HepG2 (cell line): ENCODE measurements around the gene SYCE3. TPM values are rescaled to one million over a fixed set of nuclear protein-coding genes. Genes with fewer than 3 reads are reported as not detected.

ENCODE experiments used
- AFF4 ChIP-seq: sonication (generic); formaldehyde crosslinking; IDR thresholded peaks from 2 replicates; pipeline ENCODE4 v1.4.0; 2020; ENCODE audit warnings: missing genetic modification reagents
- CBX2 ChIP-seq, 2 experiments: fragments of 200-600 bp in 1 of 2; sonication (generic); formaldehyde crosslinking in 1 of 2; IDR thresholded peaks; 2 replicates each; pipeline versions ENCODE4 v1.7.0 to v1.8.1; 2018 to 2022; ENCODE audit warnings: low read depth in 2 of 2, low read length in 1 of 2, mild to moderate bottlenecking in 1 of 2, missing genetic modification reagents in 1 of 2
- ESRRA ChIP-seq: sonication (generic); formaldehyde crosslinking; IDR thresholded peaks from 2 replicates; pipeline ENCODE4 v1.5.1; 2020; ENCODE audit warnings: mild to moderate bottlenecking, low read depth, missing genetic modification reagents
- GATAD1 ChIP-seq: IDR thresholded peaks from 2 replicates; pipeline ENCODE4 v1.6.1; 2016; ENCODE audit warnings: missing genetic modification reagents, missing compliant biosample characterization
- NONO ChIP-seq, 2 experiments: fragments of 450-650 bp in 1 of 2; sonication (generic) in 1 of 2; formaldehyde crosslinking in 1 of 2; IDR thresholded peaks in 1 of 2; conservative IDR thresholded peaks in 1 of 2; 2 replicates each; pipeline versions ENCODE4 v1.6.1 to v1.8.0; 2017 to 2022; ENCODE audit warnings: mild to moderate bottlenecking in 1 of 2, missing genetic modification reagents in 1 of 2, moderate library complexity in 1 of 2
- NR3C1 ChIP-seq: sonication (generic); formaldehyde crosslinking; IDR thresholded peaks from 2 replicates; pipeline ENCODE4 v1.4.0; 2020; ENCODE audit warnings: missing genetic modification reagents
- NRL ChIP-seq: sonication (generic); formaldehyde crosslinking; IDR thresholded peaks from 2 replicates; pipeline ENCODE4 v1.5.0; 2020; ENCODE audit warnings: missing genetic modification reagents, mild to moderate bottlenecking, moderate library complexity, borderline replicate concordance
- PCBP1 ChIP-seq: fragments of 200-400 bp; formaldehyde crosslinking; IDR thresholded peaks from 2 replicates; pipeline ENCODE4 v1.6.1; 2017; ENCODE audit warnings: mild to moderate bottlenecking, low read depth, low read length, borderline replicate concordance
- RBFOX2 ChIP-seq: fragments of 200-400 bp; formaldehyde crosslinking; IDR thresholded peaks from 2 replicates; pipeline ENCODE4 v1.6.1; 2017; ENCODE audit warnings: low read depth, mild to moderate bottlenecking, low read length
- SETDB1 ChIP-seq: sonication (generic); formaldehyde crosslinking; IDR thresholded peaks from 2 replicates; pipeline ENCODE4 v1.5.1; 2020; ENCODE audit warnings: missing genetic modification reagents, mild to moderate bottlenecking, borderline replicate concordance
- SMAD9 ChIP-seq: sonication (generic); formaldehyde crosslinking; IDR thresholded peaks from 2 replicates; pipeline ENCODE4 v1.5.1; 2020; ENCODE audit warnings: mild to moderate bottlenecking, missing genetic modification reagents
- TBP ChIP-seq: sonication (generic); formaldehyde crosslinking; IDR thresholded peaks from 2 replicates; pipeline ENCODE4 v1.5.0; 2020; ENCODE audit warnings: missing genetic modification reagents
- TEAD2 ChIP-seq: sonication (generic); formaldehyde crosslinking; IDR thresholded peaks from 2 replicates; pipeline ENCODE4 v1.9.0; 2021; ENCODE audit warnings: missing genetic modification reagents
- TEF ChIP-seq: sonication (generic); formaldehyde crosslinking; IDR thresholded peaks from 2 replicates; pipeline ENCODE4 v1.5.0; 2020; ENCODE audit warnings: missing genetic modification reagents
- THYN1 ChIP-seq: sonication (generic); formaldehyde crosslinking; IDR thresholded peaks from 2 replicates; pipeline ENCODE4 v1.8.1; 2023; ENCODE audit warnings: low read depth, mild to moderate bottlenecking, moderate library complexity, missing genetic modification reagents, borderline replicate concordance
- ZBTB4 ChIP-seq: sonication (generic); formaldehyde crosslinking; IDR thresholded peaks from 2 replicates; pipeline ENCODE4 v1.4.0; 2020; ENCODE audit warnings: missing genetic modification reagents, mild to moderate bottlenecking, borderline replicate concordance
- ZNF230 ChIP-seq: sonication (generic); formaldehyde crosslinking; IDR thresholded peaks from 2 replicates; pipeline ENCODE4 v1.4.0; 2020; ENCODE audit warnings: mild to moderate bottlenecking, missing genetic modification reagents
- ZNF296 ChIP-seq: sonication (generic); formaldehyde crosslinking; conservative IDR thresholded peaks from 2 replicates; pipeline ENCODE4 v1.5.0; 2020; ENCODE audit warnings: mild to moderate bottlenecking, missing genetic modification reagents
- ZNF484 ChIP-seq: sonication (generic); formaldehyde crosslinking; IDR thresholded peaks from 2 replicates; pipeline ENCODE4 v1.5.1; 2020; ENCODE audit warnings: mild to moderate bottlenecking, low read depth, missing genetic modification reagents, borderline replicate concordance
- ZNF572 ChIP-seq: sonication (generic); formaldehyde crosslinking; IDR thresholded peaks from 2 replicates; pipeline ENCODE4 v1.5.1; 2020; ENCODE audit warnings: mild to moderate bottlenecking, missing genetic modification reagents
- ZNF878 ChIP-seq: sonication (generic); formaldehyde crosslinking; IDR thresholded peaks from 2 replicates; pipeline ENCODE4 v1.8.1; 2023; ENCODE audit warnings: mild to moderate bottlenecking, missing genetic modification reagents, moderate library complexity
- ZSCAN25 ChIP-seq: sonication (generic); formaldehyde crosslinking; IDR thresholded peaks from 2 replicates; pipeline ENCODE4 v1.8.0; 2022; ENCODE audit warnings: mild to moderate bottlenecking, missing genetic modification reagents
- polyA plus RNA-seq, 8 experiments: library from polyadenylated mRNA; depleted of rRNA in 3 of 8; stranded (reverse) in 7 of 8; unstranded in 1 of 8; fragments of >200 nt; fragmentation: Illumina TruSeq in 4 of 8; extraction: Trizol in 4 of 8; gene quantifications; 2 replicates each; pipeline versions ENCODE4 v1.2.1 to v1.2.3, GENCODE V29; 2011 to 2016; ENCODE audit warnings: low read depth in 4 of 8, missing spikeins in 1 of 8, mixed read lengths in 1 of 8; ENCODE audit not compliant: insufficient read depth in 1 of 8
- total RNA-seq, 5 experiments: library from RNA; depleted of rRNA; stranded (reverse); fragments of >200 nt; fragmentation: Illumina TruSeq; extraction: Trizol; gene quantifications; 2 replicates each; pipeline ENCODE4 v1.2.3, GENCODE V29; 2016; ENCODE audit warnings: low read depth in 1 of 5

Gene SYCE3
- total and polyA plus RNA-seq, 2 of the 13 experiments (the other 11 are each of a cell fraction or from before 2014, with no cell fraction given): not detected

- TF ChIP-seq ZSCAN25 (CRISPR knock-in tag) (peak; percentile 90), PCBP1 (no peak; the same call in 1 of the 2 replicates), NONO (IDR thresholded peaks at IDR 0.05) (no peak), NONO (CRISPR knock-in tag; conservative IDR thresholded peaks at IDR 0.05) (no peak; the same call in none of the 2 replicates), ESRRA (no peak; the same call in 1 of the 2 replicates), GATAD1 (CRISPR knock-in tag) (no peak), TEF (no peak), NR3C1 (no peak), ZNF230 (CRISPR knock-in tag) (no peak), SMAD9 (CRISPR knock-in tag) (no peak), THYN1 (CRISPR knock-in tag) (no peak), NRL (CRISPR knock-in tag) (peak; percentile 12; the same call in 1 of the 2 replicates), TBP (CRISPR knock-in tag) (no peak), CBX2 (IDR thresholded peaks at IDR 0.05; ENCODE audit: low read depth, low read length) (no peak), CBX2 (CRISPR knock-in tag; IDR thresholded peaks at IDR 0.05; ENCODE audit: low read depth) (no peak), ZBTB4 (no peak), AFF4 (no peak), SETDB1 (CRISPR knock-in tag) (no peak), ZNF484 (CRISPR knock-in tag) (no peak), ZNF878 (CRISPR knock-in tag) (no peak), TEAD2 (CRISPR knock-in tag) (no peak), RBFOX2 (no peak; the same call in none of the 2 replicates), ZNF296 (CRISPR knock-in tag) (no peak), ZNF572 (CRISPR knock-in tag) (0 out of 2 replicates have a peak, but pooled peaks have one; percentile 20)
Measured at GRCh38 chr22:50526108-50526833, 36.4 kb downstream of the SYCE3 start (continued).
